Mucosa of descending colon (tissue), 3 donors: ENCODE data around the gene CC2D1A. TPM values are rescaled to one million over a fixed set of nuclear protein-coding genes. Genes with fewer than 3 reads are reported as not detected.
"Not testable (repeated sequence)": the region's sequence is repeated elsewhere in the genome, so short reads cannot be mapped to it uniquely, and the experiment has no call there.

Experiments
- ATAC-seq: fragments of 200-7000 bp; cut with Tn5 transposase; one replicate; pipeline ENCODE4 v1.9.1; 2020; ENCODE audit warnings: mild to moderate bottlenecking, moderate library complexity
- DNase-seq, 3 donors: peaks; one replicate each; pipeline ENCODE4 v3.0.0-alpha.2; 2020
- H3K36me3 ChIP-seq: fragments of 200-600 bp; one replicate; pipeline ENCODE4 v1.8.0; 2021; ENCODE audit warnings: low read depth, mild to moderate bottlenecking
- H3K4me1 ChIP-seq: fragments of 200-600 bp; one replicate; pipeline ENCODE4 v1.8.0; 2021; ENCODE audit warnings: low read depth, mild to moderate bottlenecking
- H3K4me3 ChIP-seq: fragments of 200-600 bp; one replicate; pipeline ENCODE4 v1.8.0; 2021; ENCODE audit warnings: mild to moderate bottlenecking
- H3K9me3 ChIP-seq: fragments of 200-600 bp; one replicate; pipeline ENCODE4 v1.8.0; 2021; ENCODE audit warnings: mild to moderate bottlenecking
- intact Hi-C, 2 donors: fragments of 100-400 bp; cut with DNase I in 1 of 2; cut with micrococcal nuclease in 1 of 2; formaldehyde crosslinking; loops; one replicate each; pipeline versions ENCODE4 v1.11.0 to v1.11.1; 2022; cut with DNase I, micrococcal nuclease
- total RNA-seq, 3 donors: library from RNA; stranded (reverse); fragmentation: NEBNext Ultra II Directional in 2 of 3; extraction: Animal tissue kit (Norgen Biotek cat#: 25700) in 2 of 3; gene quantifications; one replicate each; pipeline versions ENCODE4 v1.2.1 to v1.2.4, GENCODE V29; 2021 to 2023
- TF ChIP-seq, protein P1 (sequence below): fragments of 200-600 bp; IDR thresholded peaks from one replicate; pipeline ENCODE4 v1.8.0; 2022; ENCODE audit warnings: antibody characterized with exemption, mild to moderate bottlenecking
- donor health status: DM: no; HTN: no; CAD: no; lungs with moderate emphysema.
- donor health status: DM: no; HTN: no; CAD: no.
- donor health status: DM: no; HTN: yes; CAD: no.

The CC2D1A gene
- total RNA-seq, 3 donors from 2014 or later = 68.4 to 118 (median 101) TPM

DNA sequence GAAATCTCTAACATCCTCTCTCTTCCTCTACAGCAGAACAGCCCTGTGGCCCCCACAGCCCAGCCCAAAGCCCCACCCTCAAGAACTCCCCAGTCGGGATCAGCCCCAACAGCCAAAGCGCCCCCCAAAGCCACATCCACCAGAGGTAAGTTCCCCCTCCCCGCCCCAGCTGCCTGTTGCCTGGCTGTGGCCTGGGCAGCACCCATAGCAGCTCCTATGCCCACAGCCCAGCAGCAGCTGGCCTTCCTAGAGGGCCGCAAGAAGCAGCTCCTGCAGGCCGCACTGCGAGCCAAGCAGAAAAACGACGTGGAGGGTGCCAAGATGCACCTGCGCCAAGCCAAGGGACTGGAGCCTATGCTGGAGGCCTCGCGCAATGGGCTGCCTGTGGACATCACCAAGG is 14.5 kb downstream of the CC2D1A start:
- peaks cover 8% of the 10 kb centered on the region for H3K36me3 ChIP-seq
- intact Hi-C loops = no loop called here
- no peak for ATAC-seq
- no peak for DNase-seq
- H3K4me1 ChIP-seq = no peaks in the 10 kb centered on the region
- no peaks in the 10 kb centered on the region for H3K9me3 ChIP-seq
- TF ChIP-seq, protein P1, sequence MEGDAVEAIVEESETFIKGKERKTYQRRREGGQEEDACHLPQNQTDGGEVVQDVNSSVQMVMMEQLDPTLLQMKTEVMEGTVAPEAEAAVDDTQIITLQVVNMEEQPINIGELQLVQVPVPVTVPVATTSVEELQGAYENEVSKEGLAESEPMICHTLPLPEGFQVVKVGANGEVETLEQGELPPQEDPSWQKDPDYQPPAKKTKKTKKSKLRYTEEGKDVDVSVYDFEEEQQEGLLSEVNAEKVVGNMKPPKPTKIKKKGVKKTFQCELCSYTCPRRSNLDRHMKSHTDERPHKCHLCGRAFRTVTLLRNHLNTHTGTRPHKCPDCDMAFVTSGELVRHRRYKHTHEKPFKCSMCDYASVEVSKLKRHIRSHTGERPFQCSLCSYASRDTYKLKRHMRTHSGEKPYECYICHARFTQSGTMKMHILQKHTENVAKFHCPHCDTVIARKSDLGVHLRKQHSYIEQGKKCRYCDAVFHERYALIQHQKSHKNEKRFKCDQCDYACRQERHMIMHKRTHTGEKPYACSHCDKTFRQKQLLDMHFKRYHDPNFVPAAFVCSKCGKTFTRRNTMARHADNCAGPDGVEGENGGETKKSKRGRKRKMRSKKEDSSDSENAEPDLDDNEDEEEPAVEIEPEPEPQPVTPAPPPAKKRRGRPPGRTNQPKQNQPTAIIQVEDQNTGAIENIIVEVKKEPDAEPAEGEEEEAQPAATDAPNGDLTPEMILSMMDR = no peak
- no peak overlapping the region for H3K4me3 ChIP-seq

DNA sequence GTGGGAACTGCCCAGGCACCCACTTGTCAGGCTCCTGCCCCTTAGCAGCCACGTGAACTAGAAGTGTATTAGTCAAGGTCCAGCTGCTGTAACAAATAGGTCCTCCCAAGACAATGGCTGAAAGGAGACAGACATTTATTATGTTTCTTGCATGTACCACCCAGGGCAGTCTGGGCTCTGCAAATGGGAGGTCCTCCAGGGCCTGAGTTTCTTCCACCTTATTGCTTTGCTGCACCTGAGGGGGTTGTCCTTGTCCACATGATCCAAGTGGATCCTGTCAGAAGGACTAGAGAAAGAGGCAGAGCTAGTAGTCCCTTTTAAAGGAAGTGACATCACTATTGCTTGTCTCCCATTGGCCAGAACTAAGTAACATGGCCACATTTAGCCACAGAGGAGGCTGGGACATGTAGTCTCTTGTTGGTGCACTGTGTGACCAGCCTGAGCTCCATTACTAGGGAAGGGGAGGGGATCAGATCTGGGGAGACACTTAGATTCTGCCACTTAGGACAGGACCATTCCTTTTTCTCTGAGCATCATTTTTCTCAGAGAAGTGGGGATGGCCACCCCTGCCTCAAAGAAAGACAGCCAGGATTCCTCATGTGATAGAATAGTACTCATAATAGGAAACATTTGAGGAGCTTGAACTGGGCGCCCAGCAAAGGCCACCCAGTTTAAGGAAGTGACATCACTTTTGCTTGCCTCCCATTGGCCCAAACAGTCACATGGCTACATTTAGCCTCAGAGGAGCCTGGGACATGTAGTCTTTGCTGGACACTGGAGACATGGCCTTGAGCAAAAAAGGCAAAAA is 15.1 kb downstream of the CC2D1A start:
- Histone ChIP-seq H3K4me1 (no peaks in the 10 kb centered on the region), H3K9me3 (no peaks in the 10 kb centered on the region), H3K36me3 (peaks cover 7% of the 10 kb centered on the region), H3K4me3 (no peak overlapping the region)
- ATAC-seq (peak; percentile 71), DNase-seq (no peak)
- intact Hi-C loops = no loop called here
- TF ChIP-seq, protein P1 = no peak

DNA sequence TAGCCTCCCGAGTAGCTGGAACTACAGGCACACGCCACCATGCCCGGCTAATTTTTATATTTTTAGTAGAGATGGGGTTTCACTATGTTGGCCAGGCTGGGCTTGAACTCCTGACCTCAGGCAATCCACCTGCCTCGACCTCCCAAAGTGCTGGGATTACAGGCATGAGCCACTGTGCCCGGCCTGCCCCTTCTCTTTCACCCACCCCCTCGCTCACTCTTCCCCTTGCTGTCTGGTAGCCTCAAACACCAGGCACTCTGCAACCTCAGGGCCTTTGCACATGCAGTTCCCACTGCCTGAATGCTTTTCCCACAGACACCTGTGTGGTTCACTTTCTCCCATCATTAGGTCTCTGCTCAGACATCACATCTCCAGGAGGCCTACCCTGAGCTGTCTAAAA is 16.1 kb downstream of the CC2D1A start:
- H3K36me3 ChIP-seq, DNase-seq, H3K4me3 ChIP-seq, ATAC-seq, H3K4me1 ChIP-seq, intact Hi-C loops, H3K9me3 ChIP-seq: not testable (repeated sequence)

- no peaks in the 10 kb centered on the region for H3K4me1 ChIP-seq
- ATAC-seq (no peak), DNase-seq (no peak)
- H3K36me3 ChIP-seq = peaks cover 7% of the 10 kb centered on the region
- TF ChIP-seq, protein P1 = no peak
- H3K4me3 ChIP-seq = no peak overlapping the region
- no peaks in the 10 kb centered on the region for H3K9me3 ChIP-seq
- intact Hi-C loops = no loop called here
Measured at GRCh38 chr19:13923194-13923987, 17.4 kb downstream of the CC2D1A start.

- ATAC-seq (no peak), DNase-seq (no peak)
- H3K9me3 ChIP-seq = no peaks in the 10 kb centered on the region
- intact Hi-C loops = no loop called here
- TF ChIP-seq, protein P1 = no peak
- no peak overlapping the region for H3K4me3 ChIP-seq
- H3K4me1 ChIP-seq = no peaks in the 10 kb centered on the region
- no peaks in the 10 kb centered on the region for H3K36me3 ChIP-seq
Measured at GRCh38 chr19:13926010-13926409, 20.0 kb downstream of the CC2D1A start.

DNA sequence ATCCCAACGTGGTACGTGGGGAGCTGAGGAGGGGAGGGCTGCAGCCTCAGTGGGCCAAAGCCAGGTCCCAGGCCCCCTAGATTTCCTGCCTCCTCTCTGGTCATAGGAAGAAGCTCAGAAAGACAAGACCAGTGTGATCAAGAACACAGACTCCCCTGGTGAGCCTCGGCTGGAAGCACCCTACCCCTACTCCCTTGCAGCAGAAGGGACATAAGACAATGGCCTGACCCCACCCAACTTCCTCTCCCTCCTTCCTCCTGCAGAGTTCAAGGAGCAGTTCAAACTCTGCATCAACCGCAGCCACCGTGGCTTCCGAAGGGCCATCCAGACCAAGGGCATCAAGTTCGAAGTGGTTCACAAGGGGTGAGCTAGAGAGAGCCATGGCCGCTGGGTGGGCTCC is 20.7 kb downstream of the CC2D1A start:
- intact Hi-C loops = no loop called here
- no peak overlapping the region for H3K4me3 ChIP-seq
- ATAC-seq (peak; percentile 21), DNase-seq (no peak)
- H3K9me3 ChIP-seq = no peaks in the 10 kb centered on the region
- TF ChIP-seq, protein P1 = no peak
- H3K4me1 ChIP-seq = no peaks in the 10 kb centered on the region
- H3K36me3 ChIP-seq = no peaks in the 10 kb centered on the region
